HG02885 (cell line): ENCODE measurements around the gene PPP1R9A.

ENCODE experiments used
- ATAC-seq: cut with Tn5 transposase; IDR thresholded peaks from one replicate; pipeline ENCODE4 v1.9.1; 2021; ENCODE audit warnings: mild to moderate bottlenecking; ENCODE audit not compliant: unreplicated experiment, poor library complexity

The PPP1R9A gene

GRCh38 chr7:95240921-95241320, 333.5 kb downstream of the PPP1R9A start:
- no peak for ATAC-seq

- no peak for ATAC-seq
Observed at GRCh38 chr7:95242266-95242665, 334.9 kb downstream of the PPP1R9A start.

- ATAC-seq: no peak
Observed at GRCh38 chr7:95244616-95245015, 337.2 kb downstream of the PPP1R9A start.

DNA sequence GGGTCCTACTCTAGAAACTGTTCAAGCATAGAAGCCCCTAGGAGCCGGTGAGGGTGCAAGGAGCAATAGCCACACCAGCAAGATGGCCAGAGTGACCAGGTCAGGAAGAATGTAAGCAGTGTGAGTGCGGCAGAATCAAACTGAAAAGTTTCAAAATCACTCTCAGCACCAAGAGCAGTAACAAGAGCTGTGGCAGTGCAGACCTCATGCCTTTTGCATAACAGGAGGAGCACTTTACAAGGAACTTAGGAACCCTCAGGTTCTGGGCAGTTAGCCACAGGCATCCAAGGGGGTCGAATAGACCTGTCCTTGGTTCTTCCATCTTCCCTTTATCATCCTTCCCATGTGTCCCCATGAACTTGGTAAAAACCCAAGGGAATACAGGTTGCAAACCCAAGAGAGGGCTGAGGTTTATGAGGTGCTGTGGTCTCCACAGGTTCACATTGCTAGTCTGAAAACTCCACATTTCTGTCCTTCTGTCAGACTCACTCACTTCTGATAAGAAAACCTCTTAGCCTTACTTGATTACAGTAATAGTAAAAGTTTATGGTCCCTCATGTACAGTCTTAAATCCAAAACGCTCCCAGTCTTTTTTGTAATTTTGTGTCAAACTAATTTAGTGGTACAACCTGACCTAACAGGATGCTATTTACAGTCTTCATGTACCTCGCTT, 338.6 kb downstream of the PPP1R9A start:
- ATAC-seq: no peak

DNA sequence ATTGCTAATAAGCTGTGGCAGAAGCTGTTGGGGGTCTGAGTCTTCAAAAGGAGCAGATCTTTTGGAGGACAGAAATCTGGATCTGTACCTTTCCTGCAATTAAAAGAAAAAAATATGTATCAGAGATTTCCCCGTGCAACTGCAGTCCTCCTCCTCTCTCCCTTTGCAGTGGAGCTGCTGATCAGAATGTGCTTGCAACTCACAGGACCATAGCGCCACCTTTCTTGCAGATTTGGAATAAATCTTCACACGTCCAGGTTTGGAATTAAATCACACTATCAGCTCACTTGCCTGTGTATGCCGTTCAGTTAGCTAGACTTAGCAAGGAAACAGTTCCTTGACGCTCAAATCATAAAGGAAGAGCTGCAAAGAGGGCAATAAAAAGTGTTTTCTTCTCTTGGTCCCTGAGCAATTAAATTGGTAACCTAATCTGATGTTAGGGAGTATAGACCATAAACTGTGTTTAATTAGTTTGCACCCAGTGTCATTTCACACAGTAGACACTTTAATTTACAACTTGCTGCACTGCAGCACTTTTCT, 339.5 kb downstream of the PPP1R9A start:
- ATAC-seq: peak; percentile 92

DNA sequence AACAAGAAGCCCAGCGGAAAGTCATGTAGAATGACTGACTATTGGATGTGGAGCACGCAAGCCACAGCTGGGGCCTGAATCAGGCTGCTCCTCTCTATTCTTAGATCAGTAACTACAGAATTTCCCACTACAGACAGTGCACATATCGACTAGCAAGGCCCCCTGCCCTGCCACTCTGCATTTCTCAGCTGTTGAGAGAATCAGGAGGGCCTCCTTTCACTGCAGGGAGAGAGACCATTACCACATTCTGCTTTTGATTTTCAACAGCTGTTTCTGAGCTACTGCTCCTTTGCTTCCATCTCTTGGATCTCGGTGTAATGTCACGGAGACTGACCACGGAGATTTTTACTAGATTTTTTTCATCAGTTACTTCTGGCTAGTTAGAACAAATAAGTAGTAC, 343.2 kb downstream of the PPP1R9A start:
- ATAC-seq: no peak

GRCh38 chr7:95251966-95252365, 344.6 kb downstream of the PPP1R9A start:
- ATAC-seq: no peak

- no peak for ATAC-seq
Observed at GRCh38 chr7:95253986-95254385, 346.6 kb downstream of the PPP1R9A start.

DNA sequence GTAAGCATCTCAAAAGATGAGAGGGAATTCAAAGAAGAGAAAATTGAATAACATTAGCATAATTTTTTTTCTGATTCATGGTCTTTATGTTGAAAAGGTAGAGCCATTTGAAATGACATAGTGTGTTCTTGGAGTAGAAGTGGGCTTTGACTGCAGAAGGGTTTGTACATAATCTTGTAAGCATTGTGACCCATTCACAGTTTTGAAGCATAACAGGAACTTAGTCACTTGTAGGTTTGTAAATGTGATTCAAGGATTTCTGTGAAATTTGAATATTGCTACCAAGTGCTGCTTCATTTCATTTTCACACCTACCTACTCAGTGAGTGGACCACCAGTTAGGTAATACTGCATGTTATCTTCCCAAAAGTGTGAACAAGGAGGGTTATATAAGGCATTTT, 348.3 kb downstream of the PPP1R9A start:
- no peak for ATAC-seq

DNA sequence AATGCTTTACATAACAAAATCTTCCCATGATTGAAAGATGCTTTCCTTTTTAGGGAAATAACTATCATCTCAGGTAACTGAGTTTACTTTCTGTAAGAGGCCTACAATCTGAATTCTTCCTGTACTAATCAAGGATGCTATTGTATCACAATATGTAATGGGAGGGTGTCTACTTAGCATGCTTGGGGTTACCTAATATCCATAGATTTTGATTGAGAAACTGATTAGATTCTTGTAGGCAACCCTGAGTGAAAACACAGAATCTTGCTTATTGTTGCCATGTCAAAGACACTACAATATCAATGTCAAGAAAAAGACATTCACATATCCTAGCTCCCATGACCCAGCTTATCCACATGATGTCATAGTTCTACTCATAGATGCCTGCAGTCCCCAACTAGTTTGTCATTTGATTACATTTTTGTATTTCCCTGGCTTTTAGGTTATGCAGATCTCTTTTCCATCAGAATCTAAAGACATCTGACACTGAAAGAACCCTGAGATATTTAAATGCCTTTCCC, 354.6 kb downstream of the PPP1R9A start:
- ATAC-seq: no peak

- no peak for ATAC-seq
Observed at GRCh38 chr7:95262875-95263274, 355.5 kb downstream of the PPP1R9A start.

GRCh38 chr7:95263785-95264362, 356.5 kb downstream of the PPP1R9A start:
- ATAC-seq: no peak

- ATAC-seq: no peak
Observed at GRCh38 chr7:95264363-95264891, 357.0 kb downstream of the PPP1R9A start.

DNA sequence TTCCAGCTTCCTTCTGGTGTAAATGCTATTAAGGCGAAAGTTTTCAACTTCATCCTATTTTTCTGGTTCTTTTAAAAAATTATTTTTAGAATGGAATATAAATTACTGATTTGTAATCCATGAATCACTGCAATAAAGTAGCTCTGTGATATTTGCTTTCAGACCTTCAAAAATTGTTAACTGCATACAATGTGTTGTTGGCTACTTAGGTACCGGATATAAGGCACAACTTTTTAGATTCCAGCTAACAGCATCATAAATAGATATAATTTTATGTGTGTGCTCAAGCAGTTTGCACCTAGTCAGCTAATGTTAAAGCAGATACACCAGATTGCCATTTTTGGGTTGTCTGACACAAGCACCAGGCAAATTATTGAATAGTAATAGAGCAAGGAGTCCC, 358.2 kb downstream of the PPP1R9A start:
- no peak for ATAC-seq

DNA sequence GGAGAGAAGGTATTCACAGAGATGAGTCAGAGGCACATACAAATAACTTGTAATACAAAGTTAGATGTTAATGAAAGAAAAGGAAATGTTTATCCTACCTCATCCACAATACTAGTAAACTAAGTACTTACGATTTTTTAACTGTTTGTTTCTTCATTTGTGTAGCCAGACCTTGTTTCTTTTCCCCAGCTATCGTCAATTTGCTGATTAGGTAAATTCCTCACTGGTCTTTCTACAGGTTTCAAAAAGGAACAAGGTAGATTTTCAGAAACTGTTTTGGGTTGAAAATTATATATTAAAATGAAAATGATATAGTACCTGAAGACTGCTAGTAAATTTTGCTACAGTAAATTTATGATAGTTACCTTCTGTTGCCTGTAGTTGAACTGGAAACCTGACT, 360.4 kb downstream of the PPP1R9A start:
- ATAC-seq: no peak

GRCh38 chr7:95269640-95270039, 362.2 kb downstream of the PPP1R9A start:
- no peak for ATAC-seq

GRCh38 chr7:95276114-95276513, 368.7 kb downstream of the PPP1R9A start:
- ATAC-seq: no peak

- no peak for ATAC-seq
Observed at GRCh38 chr7:95279417-95279816, 372.0 kb downstream of the PPP1R9A start.

- no peak for ATAC-seq
Observed at GRCh38 chr7:95286096-95286495, 378.7 kb downstream of the PPP1R9A start.

DNA sequence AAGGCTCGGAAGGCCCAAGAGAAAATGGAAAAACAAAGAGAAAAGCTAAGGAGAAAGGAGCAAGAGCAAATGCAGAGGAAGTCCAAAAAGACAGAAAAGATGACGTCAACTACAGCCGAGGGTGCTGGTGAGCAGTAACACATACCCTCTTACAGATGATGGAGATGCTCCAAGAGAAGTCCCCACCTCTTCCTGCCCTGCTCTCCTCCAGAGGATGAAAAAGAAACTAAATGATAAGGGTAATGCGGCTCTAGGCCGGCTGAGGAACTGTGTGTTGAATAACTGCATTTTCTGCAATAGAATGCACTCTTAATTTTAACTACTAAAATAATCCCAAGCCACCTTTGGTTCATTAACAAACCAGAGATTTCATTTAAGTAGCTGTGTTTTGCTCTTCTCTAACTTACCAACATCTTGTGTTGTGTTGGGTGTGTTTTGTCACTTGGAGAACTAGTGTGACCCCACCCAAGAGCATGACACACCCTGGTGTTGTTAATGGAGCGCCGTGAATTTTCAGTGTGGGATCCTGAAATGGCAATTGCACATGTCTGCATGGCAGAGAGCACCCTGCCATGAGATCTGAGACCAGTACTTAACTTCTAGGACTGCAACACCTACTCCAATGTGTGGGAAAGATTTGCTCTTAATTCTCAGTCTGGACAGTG, 382.9 kb downstream of the PPP1R9A start:
- no peak for ATAC-seq

DNA sequence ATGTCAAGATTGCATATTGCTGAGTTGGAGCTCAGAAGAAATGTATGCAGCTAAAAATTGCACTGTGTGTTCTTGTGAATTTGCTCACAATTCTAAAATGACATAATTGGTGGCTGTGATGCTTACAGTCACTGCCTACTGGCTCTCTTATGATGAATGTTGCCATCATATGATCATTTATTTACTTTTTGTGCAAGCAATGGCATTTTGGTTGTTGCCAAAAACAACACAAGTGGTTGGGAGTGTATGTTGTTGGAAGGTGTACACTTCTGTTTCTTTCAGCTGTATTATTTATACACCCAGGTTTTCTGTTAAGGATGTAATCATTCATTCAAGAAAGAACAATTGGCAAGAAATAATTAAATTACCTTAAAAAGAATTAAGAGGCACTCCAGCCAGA, 388.0 kb downstream of the PPP1R9A start:
- no peak for ATAC-seq
